ENCODE results near the gene NMD3. TPM values are rescaled to one million over a fixed set of nuclear protein-coding genes. Genes with fewer than 3 reads are reported as not detected.
"Not testable (repeated sequence)": the region's sequence is repeated elsewhere in the genome, so short reads cannot be mapped to it uniquely, and the experiment has no call there.

Gene NMD3
- total and polyA plus RNA-seq, 2 of the 4 experiments (the other 2 are of a cell fraction), result 33.8 to 95.0 TPM

DNA sequence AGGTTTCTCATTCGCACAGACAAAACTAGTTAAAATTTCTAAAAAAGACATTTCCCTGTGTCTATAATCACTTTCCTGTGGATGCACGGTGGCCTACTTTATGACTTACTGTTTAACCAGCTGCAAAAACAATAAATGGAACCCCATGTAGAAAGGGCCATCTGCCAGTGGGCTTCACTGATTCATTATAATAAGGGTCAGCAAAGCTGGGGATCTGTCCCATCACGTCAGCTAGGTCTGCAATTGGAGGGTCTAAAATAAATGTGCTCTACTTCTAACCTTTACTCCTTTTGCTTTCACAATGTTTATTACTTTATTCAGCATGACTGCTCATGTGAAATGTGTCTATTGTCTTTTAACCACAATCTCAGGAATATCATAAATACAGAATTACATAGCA is 43.1 kb upstream of the NMD3 start:
- Histone ChIP-seq H3K79me1 (ENCODE audit: low read depth in 1 of 2, low read length in 2 of 2) (no peaks in the 10 kb centered on the region), H3K27ac (ENCODE audit: insufficient read depth, low read length) (no peak overlapping the region), H4K91ac (ENCODE audit: insufficient read depth, low read depth, low read length) (no peak overlapping the region), H2BK5ac (ENCODE audit: low read depth, low read length, poor library complexity, severe bottlenecking) (no peak overlapping the region), H2BK15ac (ENCODE audit: low read depth, low read length) (no peak overlapping the region), H3K4me3 (ENCODE audit: insufficient read depth, low read depth, low read length) (no peak overlapping the region), H3K9me3 (ENCODE audit: control insufficient read depth, insufficient read depth, low read length) (no peaks in the 10 kb centered on the region), H3K9me1 (ENCODE audit: insufficient read depth, low read length) (no peaks in the 10 kb centered on the region), H2AK9ac (replicated peaks; ENCODE audit: low read depth, low read length, poor library complexity) (no peak overlapping the region), H2AK5ac (ENCODE audit: low read depth, low read length) (no peak overlapping the region), H3K18ac (ENCODE audit: low read depth, low read length) (no peak overlapping the region), H3K23ac (ENCODE audit: low read depth, low read length) (no peak overlapping the region), H3K4me2 (ENCODE audit: low read depth, low read length) (no peak overlapping the region), H3K4ac (ENCODE audit: low read depth, low read length) (no peak overlapping the region), H3K27me3 (ENCODE audit: control insufficient read depth, insufficient read depth, low read length) (no peaks in the 10 kb centered on the region), H3K4me1 (ENCODE audit: control insufficient read depth, insufficient read depth, low read length) (no peaks in the 10 kb centered on the region), H2BK20ac (ENCODE audit: low read depth, low read length) (no peak overlapping the region), H3K56ac (ENCODE audit: extremely low read depth, insufficient read depth, low read length) (no peak overlapping the region), H2AFZ (replicated peaks; ENCODE audit: low read length, poor library complexity) (no peak overlapping the region), H3K9ac (ENCODE audit: low read depth, low read length) (no peak overlapping the region), H3K14ac (replicated peaks; ENCODE audit: low read depth, low read length) (no peak overlapping the region), H4K8ac (ENCODE audit: low read depth in 2 of 2, low read length in 2 of 2) (no peak overlapping the region), H4K5ac (ENCODE audit: low read depth, low read length) (no peak overlapping the region), H2BK120ac (ENCODE audit: low read depth, low read length) (no peak overlapping the region), H3K36me3 (ENCODE audit: control insufficient read depth, insufficient read depth, low read length) (no peaks in the 10 kb centered on the region), H4K20me1 (ENCODE audit: insufficient read depth, low read length) (no peaks in the 10 kb centered on the region)
- in situ Hi-C loops (cut with MboI; ENCODE audit: low sequenced_read_pairs), result no loop called here
- ATAC-seq (ENCODE audit: low read depth) (no peak), DNase-seq (no peak)
- intact Hi-C loops (cut with micrococcal nuclease), result no loop called here
- no TSS peak for BruUV-seq (replicated peaks)
- ChIA-PET CTCF (interaction anchor here (0.5 to 1.1 kb wide), 2 partner anchors 10 to 278 kb away, joined by 3 to 4 read pairs; no protein-coding TSS in a partner anchor), POLR2A (ENCODE audit: unreplicated experiment) (interaction anchor here (0.6 kb wide), 1 partner anchor 50 kb away, joined by 4 read pairs; no protein-coding TSS in a partner anchor)
- dilution Hi-C loops (cut with HindIII; ENCODE audit: low sequenced_read_pairs, unreplicated experiment), result no loop called here
- WGBS, 2 experiments (ENCODE audit: extremely low coverage in 2 of 2, insufficient read length in 1 of 2), result no CpG with 5 or more reads among the region's 3 CpGs
- TF ChIP-seq MAFK (IDR thresholded peaks at IDR 0.05; ENCODE audit: low read depth, low read length), result no peak
- no peak for TF ChIP-seq BHLHE40 (IDR thresholded peaks at IDR 0.05; ENCODE audit: low read depth, low read length)
- TF ChIP-seq RFX5 (IDR thresholded peaks at IDR 0.05; ENCODE audit: low read depth, low read length), result no peak
- TF ChIP-seq NFE2L2 (IDR thresholded peaks at IDR 0.05; ENCODE audit: low read depth, low read length), result no peak
- TF ChIP-seq MXI1 (IDR thresholded peaks at IDR 0.05; ENCODE audit: borderline replicate concordance, low read depth, low read length), result no peak

GRCh38 chr3:161181371-161181770 is 39.7 kb upstream of the NMD3 start:
- H2AFZ ChIP-seq (replicated peaks; ENCODE audit: low read length, poor library complexity); H2BK5ac ChIP-seq (ENCODE audit: low read depth, low read length, poor library complexity, severe bottlenecking); H3K79me1 ChIP-seq (ENCODE audit: low read depth in 1 of 2, low read length in 2 of 2); in situ Hi-C loops (cut with MboI; ENCODE audit: low sequenced_read_pairs); H4K91ac ChIP-seq (ENCODE audit: insufficient read depth, low read depth, low read length); H3K9me1 ChIP-seq (ENCODE audit: insufficient read depth, low read length); H3K23ac ChIP-seq (ENCODE audit: low read depth, low read length); H4K8ac ChIP-seq (ENCODE audit: low read depth in 2 of 2, low read length in 2 of 2); CTCF ChIA-PET; H3K4ac ChIP-seq (ENCODE audit: low read depth, low read length); H2BK120ac ChIP-seq (ENCODE audit: low read depth, low read length); H3K56ac ChIP-seq (ENCODE audit: extremely low read depth, insufficient read depth, low read length); intact Hi-C loops (cut with micrococcal nuclease); H3K9me3 ChIP-seq (ENCODE audit: control insufficient read depth, insufficient read depth, low read length); H2BK20ac ChIP-seq (ENCODE audit: low read depth, low read length); H2BK15ac ChIP-seq (ENCODE audit: low read depth, low read length); H3K27me3 ChIP-seq (ENCODE audit: control insufficient read depth, insufficient read depth, low read length); H2AK5ac ChIP-seq (ENCODE audit: low read depth, low read length); H2AK9ac ChIP-seq (replicated peaks; ENCODE audit: low read depth, low read length, poor library complexity); H3K18ac ChIP-seq (ENCODE audit: low read depth, low read length); H3K9ac ChIP-seq (ENCODE audit: low read depth, low read length); H3K27ac ChIP-seq (ENCODE audit: insufficient read depth, low read length); BruUV-seq (replicated peaks); H4K5ac ChIP-seq (ENCODE audit: low read depth, low read length); H3K4me2 ChIP-seq (ENCODE audit: low read depth, low read length); ATAC-seq (ENCODE audit: low read depth); dilution Hi-C loops (cut with HindIII; ENCODE audit: low sequenced_read_pairs, unreplicated experiment); H3K4me3 ChIP-seq (ENCODE audit: insufficient read depth, low read depth, low read length); H3K4me1 ChIP-seq (ENCODE audit: control insufficient read depth, insufficient read depth, low read length); POLR2A ChIA-PET (ENCODE audit: unreplicated experiment); H3K36me3 ChIP-seq (ENCODE audit: control insufficient read depth, insufficient read depth, low read length); DNase-seq; H4K20me1 ChIP-seq (ENCODE audit: insufficient read depth, low read length); H3K14ac ChIP-seq (replicated peaks; ENCODE audit: low read depth, low read length): not testable (repeated sequence)
- WGBS, 2 experiments (ENCODE audit: extremely low coverage in 2 of 2, insufficient read length in 1 of 2), result no CpG with 5 or more reads among the region's 1 CpG
